HCT116 (cell line): ENCODE measurements around the gene STAG3. TPM values are rescaled to one million over a fixed set of nuclear protein-coding genes. Genes with fewer than 3 reads are reported as not detected.
"Not testable (repeated sequence)": the region's sequence is repeated elsewhere in the genome, so short reads cannot be mapped to it uniquely, and the experiment has no call there.

Experiments
- ATAC-seq: fragments of 200-7000 bp; cut with Tn5 transposase; 2 replicates; pipeline ENCODE4 v1.9.1; 2020; ENCODE audit warnings: mild to moderate bottlenecking, moderate library complexity
- BruUV-seq: library from RNA; stranded (reverse); fragments of 400-500 nt; replicated peaks from 2 replicates; lab custom pipeline; 2021; lab: Mats Ljungman, UMichigan
- CTCF ChIA-PET: fragments of 300-600 bp; sonication (Branson Sonifier 250); formaldehyde crosslinking; loops from one replicate; lab custom pipeline; 2021; ENCODE audit warnings: antibody characterized with exemption; lab: Charles Lee
- POLR2A ChIA-PET: fragments of 300-600, 350-600 bp; sonication (Branson Sonifier 250); formaldehyde crosslinking; loops from one replicate; lab custom pipeline; 2021; ENCODE audit warnings: antibody characterized with exemption; lab: Charles Lee
- RAD21 ChIA-PET, 2 experiments: fragments of 300-600 bp; sonication (Branson Sonifier 250); formaldehyde crosslinking; loops; one replicate each; lab custom pipeline; 2023; ENCODE audit warnings: low total read pairs in 2 of 2; ENCODE audit not compliant: uncharacterized antibody in 2 of 2, unreplicated experiment in 2 of 2, low non-redundant PET in 1 of 2; lab: Charles Lee
- DNase-seq: peaks from one replicate; pipeline ENCODE4 v3.0.0-alpha.2; 2010; ENCODE audit warnings: low read depth, low spot score
- H2AFZ ChIP-seq: fragments of 200-600 bp; shearing (Covaris generic), sonication (generic); 2 replicates; pipeline ENCODE4 v1.6.1; 2017; ENCODE audit warnings: low read depth, mixed run types, mixed read lengths, antibody characterized with exemption, low read length; ENCODE audit not compliant: poor library complexity, severe bottlenecking
- H3K27ac ChIP-seq: 2 replicates; pipeline ENCODE4 v1.5.1; 2012; ENCODE audit warnings: low read depth, low read length
- H3K27me3 ChIP-seq: fragments of 200-600 bp; sonication (generic); 2 replicates; pipeline ENCODE4 v1.6.1; 2016; ENCODE audit warnings: mixed run types, low read length, mixed read lengths; ENCODE audit not compliant: insufficient read depth
- H3K36me3 ChIP-seq, 2 experiments: fragments of 200-500 bp in 1 of 2; fragments of 200-600 bp in 1 of 2; sonication (Bioruptor generic) in 1 of 2; sonication (generic) in 1 of 2; 2 replicates each; pipeline versions ENCODE4 v1.5.1 to v1.6.1; 2014 to 2016; ENCODE audit warnings: low read length in 2 of 2, inconsistent platforms in 1 of 2, mixed read lengths in 1 of 2, mixed run types in 1 of 2; ENCODE audit not compliant: insufficient read depth in 2 of 2, control insufficient read depth in 1 of 2
- H3K4me1 ChIP-seq, 2 experiments: fragments of 200-600 bp in 1 of 2; sonication (generic) in 1 of 2; 2 replicates each; pipeline versions ENCODE4 v1.5.1 to v1.6.1; 2012 to 2017; ENCODE audit warnings: low read length in 2 of 2, inconsistent platforms in 1 of 2, mild to moderate bottlenecking in 1 of 2, mixed read lengths in 1 of 2, mixed run types in 1 of 2, moderate library complexity in 1 of 2; ENCODE audit not compliant: insufficient read depth in 2 of 2, control insufficient read depth in 1 of 2
- H3K4me2 ChIP-seq: fragments of 200-600 bp; sonication (generic); 2 replicates; pipeline ENCODE4 v1.6.1; 2017; ENCODE audit warnings: mixed run types, low read length, mixed read lengths
- H3K4me3 ChIP-seq, 2 experiments: fragments of 200-600 bp in 1 of 2; sonication (generic) in 1 of 2; replicated peaks in 1 of 2; 2 replicates each; pipeline ENCODE4 v1.5.1; 2011 to 2016; ENCODE audit warnings: low read length in 2 of 2, control low read depth in 1 of 2, low read depth in 1 of 2, mild to moderate bottlenecking in 1 of 2, mixed read lengths in 1 of 2, mixed run types in 1 of 2
- H3K79me2 ChIP-seq: fragments of 200-600 bp; sonication (generic); 2 replicates; pipeline ENCODE4 v1.6.1; 2017; ENCODE audit warnings: mild to moderate bottlenecking, mixed run types, low read length, moderate library complexity, mixed read lengths; ENCODE audit not compliant: insufficient read depth
- H3K9ac ChIP-seq: fragments of 200-600 bp; sonication (generic); 2 replicates; pipeline ENCODE4 v1.6.1; 2016; ENCODE audit warnings: low read length, mixed read lengths
- H3K9me2 ChIP-seq: fragments of 200-600 bp; sonication (generic), shearing (Covaris generic); 2 replicates; pipeline ENCODE4 v1.6.1; 2017; ENCODE audit warnings: mixed run types, mild to moderate bottlenecking, moderate library complexity; ENCODE audit not compliant: insufficient read depth
- H3K9me3 ChIP-seq, 2 experiments: fragments of 200-500 bp in 1 of 2; fragments of 200-600 bp in 1 of 2; sonication (Bioruptor generic) in 1 of 2; sonication (generic) in 1 of 2; 2 replicates each; pipeline ENCODE4 v1.6.1; 2014 to 2017; ENCODE audit warnings: low read length in 2 of 2, mixed read lengths in 2 of 2, inconsistent platforms in 1 of 2, low read depth in 1 of 2, mild to moderate bottlenecking in 1 of 2, mixed run types in 1 of 2, moderate library complexity in 1 of 2; ENCODE audit not compliant: control insufficient read depth in 1 of 2, insufficient read depth in 1 of 2
- H4K20me1 ChIP-seq: fragments of 200-600 bp; sonication (generic), shearing (Covaris generic); 2 replicates; pipeline ENCODE4 v1.6.1; 2017; ENCODE audit warnings: mixed run types, mild to moderate bottlenecking, moderate library complexity; ENCODE audit not compliant: insufficient read depth
- ATF3 ChIP-seq: IDR thresholded peaks from 2 replicates; pipeline ENCODE4 v1.6.1; 2012
- CEBPB ChIP-seq: IDR thresholded peaks from 2 replicates; pipeline ENCODE4 v1.6.1; 2012; ENCODE audit warnings: low read depth
- CTCF ChIP-seq, 3 experiments: fragments of 200-600 bp in 1 of 3; sonication (generic) in 1 of 3; IDR thresholded peaks in 2 of 3; conservative IDR thresholded peaks in 1 of 3; 2 replicates each; pipeline ENCODE4 v1.5.1; 2012 to 2017; ENCODE audit warnings: low read depth in 2 of 3, low read length in 2 of 3, antibody characterized with exemption in 1 of 3, borderline replicate concordance in 1 of 3, control low read depth in 1 of 3, mild to moderate bottlenecking in 1 of 3, mixed read lengths in 1 of 3, mixed run types in 1 of 3, moderate library complexity in 1 of 3; ENCODE audit not compliant: insufficient read depth in 1 of 3
- EGR1 ChIP-seq: IDR thresholded peaks from 2 replicates; pipeline ENCODE4 v1.6.1; 2012; ENCODE audit warnings: low read depth
- ELF1 ChIP-seq: IDR thresholded peaks from 2 replicates; pipeline ENCODE4 v1.6.1; 2012; ENCODE audit warnings: low read depth, borderline replicate concordance
- EZH2 ChIP-seq: fragments of 200-600 bp; sonication (generic); IDR thresholded peaks from 2 replicates; pipeline ENCODE4 v1.6.1; 2017; ENCODE audit warnings: antibody characterized with exemption, mixed run types
- EZH2phosphoT487 ChIP-seq: fragments of 200-600 bp; IDR thresholded peaks from 2 replicates; pipeline ENCODE4 v1.6.1; 2018; ENCODE audit warnings: antibody characterized with exemption, borderline replicate concordance
- FOSL1 ChIP-seq: IDR thresholded peaks from 2 replicates; pipeline ENCODE4 v1.6.1; 2012; ENCODE audit warnings: low read depth
- MAX ChIP-seq: IDR thresholded peaks from 2 replicates; pipeline ENCODE4 v1.6.1; 2012
- POLR2A ChIP-seq: IDR thresholded peaks from 2 replicates; pipeline ENCODE4 v1.7.0; 2011; ENCODE audit warnings: borderline replicate concordance; ENCODE audit not compliant: insufficient read depth, insufficient read length; ENCODE audit errors: extremely low read depth
- POLR2AphosphoS5 ChIP-seq: IDR thresholded peaks from 2 replicates; pipeline ENCODE4 v1.6.1; 2011; ENCODE audit warnings: mild to moderate bottlenecking, low read depth, low read length, moderate library complexity
- RAD21 ChIP-seq: IDR thresholded peaks from 2 replicates; pipeline ENCODE4 v1.6.1; 2012; ENCODE audit warnings: low read depth, mild to moderate bottlenecking
- SIN3A ChIP-seq: IDR thresholded peaks from 2 replicates; pipeline ENCODE4 v1.6.1; 2012; ENCODE audit warnings: low read depth
- SP1 ChIP-seq: IDR thresholded peaks from 2 replicates; pipeline ENCODE4 v1.6.1; 2012; ENCODE audit warnings: low read depth
- SRF ChIP-seq: IDR thresholded peaks from 2 replicates; pipeline ENCODE4 v1.6.1; 2012; ENCODE audit warnings: low read depth
- TCF7L2 ChIP-seq: IDR thresholded peaks from 2 replicates; pipeline ENCODE4 v1.7.0; 2011; ENCODE audit warnings: borderline replicate concordance, inconsistent platforms; ENCODE audit not compliant: insufficient read depth, insufficient read length; ENCODE audit errors: extremely low read depth
- YY1 ChIP-seq: IDR thresholded peaks from 2 replicates; pipeline ENCODE4 v1.6.1; 2011; ENCODE audit warnings: low read length, low read depth, moderate library complexity, mild to moderate bottlenecking; ENCODE audit not compliant: insufficient replicate concordance; ENCODE audit errors: extremely low read depth
- ZFX ChIP-seq: fragments of 450-650 bp; IDR thresholded peaks from 2 replicates; pipeline ENCODE4 v1.6.1; 2017
- intact Hi-C: fragments of 100-400 bp; cut with micrococcal nuclease; formaldehyde crosslinking; loops from 2 replicates; pipeline ENCODE4 v1.10.0; 2022
- total RNA-seq: library from RNA; stranded (reverse); gene quantifications from one replicate; pipeline ENCODE4 v1.2.1, GENCODE V29; 2021; ENCODE audit not compliant: unreplicated experiment

STAG3 gene
- total RNA-seq, 1 experiment from 2014 or later, result 1.2 TPM

- Histone ChIP-seq H2AFZ (no peak overlapping the region), H3K36me3 (no peaks in the 10 kb centered on the region), H3K9me3 (no peaks in the 10 kb centered on the region), H3K4me3 (peak overlapping the region; percentile 72 to 85), H3K9me2 (no peaks in the 10 kb centered on the region), H3K27ac (peak overlapping the region; percentile 32; the same call in 1 of the 2 replicates), H3K4me1 (peaks cover 3 to 12% of the 10 kb centered on the region in 2 experiments; a peak in 2 of 4 replicates), H3K27me3 (no peaks in the 10 kb centered on the region), H4K20me1 (no peaks in the 10 kb centered on the region), H3K79me2 (no peaks in the 10 kb centered on the region), H3K9ac (peak overlapping the region; percentile 65), H3K4me2 (peak overlapping the region; percentile 91)
- ChIA-PET POLR2A (interaction anchor here (1.0 to 1.4 kb wide), 3 partner anchors 10 to 28 kb away, joined by 4 to 7 read pairs (median 4); partner anchors contain the start of gene LAMTOR4), CTCF (interaction anchor here (0.7 to 1.8 kb wide), 3 partner anchors 13 to 41 kb away, joined by 3 to 11 read pairs (median 3); no protein-coding TSS in a partner anchor), RAD21 (interaction anchor here in 1 of 2 experiments (0.6 kb wide), 1 partner anchor 123 kb away, joined by 5 read pairs; no protein-coding TSS in a partner anchor)
- no peak for DNase-seq
- no peak for TF ChIP-seq TCF7L2
- no peak for TF ChIP-seq YY1
- TF ChIP-seq EZH2phosphoT487, result no peak
- TF ChIP-seq RAD21, result no peak
- no peak for TF ChIP-seq POLR2AphosphoS5
- no peak for TF ChIP-seq SP1
- no peak for TF ChIP-seq FOSL1
- no peak for TF ChIP-seq ELF1
- TF ChIP-seq CEBPB, result no peak
- TF ChIP-seq ATF3, result no peak
- TF ChIP-seq CTCF (IDR thresholded peaks at IDR 0.05 in 2 of 3, conservative IDR thresholded peaks at IDR 0.05 in 1 of 3; ENCODE audit: borderline replicate concordance in 1 of 3, insufficient read depth in 1 of 3, low read depth in 2 of 3, low read length in 2 of 3), result no peak
- no peak for TF ChIP-seq ZFX
- TF ChIP-seq SIN3A, result no peak
- no peak for TF ChIP-seq SRF
- no peak for TF ChIP-seq EGR1
- no peak for TF ChIP-seq EZH2
- no peak for TF ChIP-seq POLR2A
- TF ChIP-seq MAX, result no peak
- TSS peak; percentile 69 for BruUV-seq
- intact Hi-C loops, result no loop called here
- ATAC-seq, result no peak
Observed at GRCh38 chr7:100176096-100177044, 1.3 kb upstream of the STAG3 start.

GRCh38 chr7:100180084-100180483 lies 2.4 kb downstream of the STAG3 start:
- RAD21 ChIA-PET, DNase-seq, H3K4me2 ChIP-seq, H3K79me2 ChIP-seq, H3K36me3 ChIP-seq, intact Hi-C loops, H3K27me3 ChIP-seq, H3K9me3 ChIP-seq, BruUV-seq, H4K20me1 ChIP-seq, H3K9ac ChIP-seq, POLR2A ChIA-PET, H3K27ac ChIP-seq, H3K4me3 ChIP-seq, ATAC-seq, H2AFZ ChIP-seq, H3K9me2 ChIP-seq: not testable (repeated sequence)
- CTCF ChIA-PET, result interaction anchor here (2.9 kb wide), 1 partner anchor 9 kb away, joined by 9 read pairs; no protein-coding TSS in a partner anchor
- peaks cover 9 to 19% of the 10 kb centered on the region in 2 experiments for H3K4me1 ChIP-seq
